Measurements from ENCODE around the gene TMEM185B.

- TF ChIP-seq CTCF (IDR thresholded peaks at IDR 0.05; ENCODE audit: low read depth, low read length, poor library complexity, severe bottlenecking) (no peak), EZH2phosphoT487 (IDR thresholded peaks at IDR 0.05; ENCODE audit: borderline replicate concordance, low read length) (no peak)
Measured at GRCh38 chr2:120179396-120179795, 43.8 kb downstream of the TMEM185B start.

All from DOHH2 (cell line).